ENCODE data around the gene SETD1B.

DNA sequence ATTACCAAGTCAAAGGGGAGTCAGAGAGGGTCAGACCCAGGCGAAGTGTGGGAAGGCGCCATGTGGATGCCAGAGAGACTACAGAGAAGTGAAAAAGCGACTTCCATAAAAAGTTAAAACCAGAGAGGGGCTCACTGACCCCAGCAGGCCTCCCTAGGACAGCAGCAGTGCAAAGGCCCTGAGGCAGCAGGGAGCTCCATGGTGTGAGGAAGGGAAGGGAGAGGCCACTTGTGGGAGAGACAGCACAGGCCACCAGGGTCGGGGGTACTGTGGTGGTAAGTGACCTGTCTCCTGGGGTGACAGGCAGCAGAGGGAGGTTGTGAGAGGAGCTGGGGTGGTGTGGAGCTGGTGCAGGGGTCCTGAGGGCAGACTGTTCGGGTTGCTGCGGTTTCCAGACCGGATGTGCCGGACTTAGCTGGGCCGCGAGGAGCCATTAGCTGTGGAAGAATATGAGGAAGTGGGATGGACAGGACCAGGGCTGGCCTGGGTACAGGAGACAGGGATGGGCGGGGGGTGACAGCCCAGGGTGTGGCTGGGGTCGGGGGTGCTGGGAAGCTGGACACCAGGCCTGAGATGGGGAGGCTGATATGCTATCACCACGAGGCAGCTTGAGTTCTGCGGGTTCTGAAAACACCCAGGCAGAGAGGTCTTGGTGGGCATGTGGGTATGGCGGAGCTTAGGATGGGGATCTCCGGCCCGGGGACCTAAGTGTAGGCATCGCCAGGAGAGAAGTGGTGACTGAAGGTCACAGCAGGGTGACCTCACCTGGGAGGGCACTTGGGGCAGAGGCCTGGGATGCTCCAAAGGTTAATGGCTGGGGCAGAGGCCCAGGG is 22.7 kb downstream of the SETD1B start:
- TF ChIP-seq, protein P1, sequence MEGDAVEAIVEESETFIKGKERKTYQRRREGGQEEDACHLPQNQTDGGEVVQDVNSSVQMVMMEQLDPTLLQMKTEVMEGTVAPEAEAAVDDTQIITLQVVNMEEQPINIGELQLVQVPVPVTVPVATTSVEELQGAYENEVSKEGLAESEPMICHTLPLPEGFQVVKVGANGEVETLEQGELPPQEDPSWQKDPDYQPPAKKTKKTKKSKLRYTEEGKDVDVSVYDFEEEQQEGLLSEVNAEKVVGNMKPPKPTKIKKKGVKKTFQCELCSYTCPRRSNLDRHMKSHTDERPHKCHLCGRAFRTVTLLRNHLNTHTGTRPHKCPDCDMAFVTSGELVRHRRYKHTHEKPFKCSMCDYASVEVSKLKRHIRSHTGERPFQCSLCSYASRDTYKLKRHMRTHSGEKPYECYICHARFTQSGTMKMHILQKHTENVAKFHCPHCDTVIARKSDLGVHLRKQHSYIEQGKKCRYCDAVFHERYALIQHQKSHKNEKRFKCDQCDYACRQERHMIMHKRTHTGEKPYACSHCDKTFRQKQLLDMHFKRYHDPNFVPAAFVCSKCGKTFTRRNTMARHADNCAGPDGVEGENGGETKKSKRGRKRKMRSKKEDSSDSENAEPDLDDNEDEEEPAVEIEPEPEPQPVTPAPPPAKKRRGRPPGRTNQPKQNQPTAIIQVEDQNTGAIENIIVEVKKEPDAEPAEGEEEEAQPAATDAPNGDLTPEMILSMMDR (IDR thresholded peaks at IDR 0.05): no peak
- TF ChIP-seq POLR2A (IDR thresholded peaks at IDR 0.05) (no peak), EP300 (IDR thresholded peaks at IDR 0.05) (no peak), POLR2AphosphoS5 (IDR thresholded peaks at IDR 0.05) (no peak)
